B cell (primary cell): ENCODE measurements around the gene OR14I1.

Experiments
- CTCF ChIP-seq: fragments of 200-600 bp; IDR thresholded peaks from one replicate; pipeline ENCODE4 v1.8.0; 2022; ENCODE audit warnings: antibody characterized with exemption, mild to moderate bottlenecking
- EZH2 ChIP-seq: IDR thresholded peaks from 2 replicates; pipeline ENCODE4 v1.6.1; 2012; ENCODE audit warnings: borderline replicate concordance, low read depth, mild to moderate bottlenecking, moderate library complexity, low read length; ENCODE audit not compliant: insufficient read depth, poor library complexity, severe bottlenecking

GRCh38 chr1:248703674-248704073 is 1.1 kb upstream of the OR14I1 start:
- no peak for TF ChIP-seq EZH2
- TF ChIP-seq CTCF, result peak; percentile 59
